Esophagus muscularis mucosa (tissue), 4 donors: ENCODE data around the gene ATP5F1C.

ENCODE experiments used
- CTCF ChIP-seq, 3 experiments: fragments of 200-600 bp in 2 of 3; fragments of 450-650 bp in 1 of 3; sonication (generic) in 2 of 3; IDR thresholded peaks; one replicate each; pipeline ENCODE4 v1.5.1; 2017 to 2019; ENCODE audit warnings: antibody characterized with exemption in 3 of 3, mild to moderate bottlenecking in 2 of 3, moderate library complexity in 1 of 3
- EP300 ChIP-seq: sonication (generic); formaldehyde crosslinking; IDR thresholded peaks from one replicate; pipeline ENCODE4 v1.6.1; 2017; ENCODE audit warnings: antibody characterized with exemption
- POLR2A ChIP-seq: fragments of 450-650 bp; IDR thresholded peaks from one replicate; pipeline ENCODE4 v1.6.1; 2017; ENCODE audit warnings: antibody characterized with exemption, moderate library complexity, mild to moderate bottlenecking, low read depth
- POLR2AphosphoS5 ChIP-seq, 2 donors: sonication (generic); formaldehyde crosslinking; IDR thresholded peaks; one replicate each; pipeline ENCODE4 v1.6.1; 2017; ENCODE audit warnings: antibody characterized with exemption in 2 of 2

GRCh38 chr10:7817576-7817975 lies 29.6 kb downstream of the ATP5F1C start:
- TF ChIP-seq CTCF (IDR thresholded peaks at IDR 0.05): no peak
- no peak for TF ChIP-seq POLR2A
- TF ChIP-seq EP300: no peak
- no peak for TF ChIP-seq POLR2AphosphoS5 (IDR thresholded peaks at IDR 0.05)
